ENCODE results near the gene PAQR5.

- no peak for TF ChIP-seq POLR2A (IDR thresholded peaks at IDR 0.05)
- no peak for TF ChIP-seq CTCF (IDR thresholded peaks at IDR 0.05)
These were observed 47.4 kb downstream of the PAQR5 start for GRCh38 chr15:69346112-69346511.

All from lower leg skin (tissue), 3 donors.